Keratinocyte (primary cell): ENCODE results near the gene HOXA5. TPM values are rescaled to one million over a fixed set of nuclear protein-coding genes. Genes with fewer than 3 reads are reported as not detected.

Source experiments
- DNase-seq: peaks from one replicate; pipeline ENCODE4 v3.0.0-alpha.2; 2011; ENCODE audit warnings: low read depth, missing footprints, low spot score
- FAIRE-seq: peaks from 2 replicates; lab custom pipeline; 2011; peaks lifted over from hg19 to GRCh38; lab: Jason Lieb, UNC
- H2AFZ ChIP-seq: 2 replicates; pipeline ENCODE4 v1.6.0; 2012; ENCODE audit warnings: low read length, control low read depth, inconsistent platforms; ENCODE audit not compliant: control insufficient read depth
- H3K27ac ChIP-seq: 2 replicates; pipeline ENCODE4 v1.5.1; 2011; ENCODE audit warnings: low read length; ENCODE audit not compliant: control insufficient read depth, insufficient read depth
- H3K27me3 ChIP-seq: 3 replicates; pipeline ENCODE4 v1.6.0; 2011; ENCODE audit warnings: low read length; ENCODE audit not compliant: control insufficient read depth, insufficient read depth; ENCODE audit errors: extremely low read depth
- H3K36me3 ChIP-seq, 2 experiments: 2 replicates in 1 of 2; 3 replicates in 1 of 2; pipeline ENCODE4 v1.5.1; 2011; ENCODE audit warnings: low read length in 2 of 2, mild to moderate bottlenecking in 1 of 2; ENCODE audit not compliant: control insufficient read depth in 2 of 2, insufficient read depth in 2 of 2; ENCODE audit errors: extremely low read depth in 1 of 2
- H3K4me1 ChIP-seq: 3 replicates; pipeline ENCODE4 v1.5.1; 2011; ENCODE audit warnings: low read length; ENCODE audit not compliant: control insufficient read depth, insufficient read depth; ENCODE audit errors: extremely low read depth
- H3K4me2 ChIP-seq: 3 replicates; pipeline ENCODE4 v1.6.0; 2011; ENCODE audit warnings: low read depth, low read length; ENCODE audit not compliant: control insufficient read depth, insufficient read depth; ENCODE audit errors: extremely low read depth
- H3K4me3 ChIP-seq, 3 experiments: fragments of 200-600 bp in 1 of 3; sonication (generic) in 1 of 3; 2 replicates in 2 of 3; 3 replicates in 1 of 3; pipeline ENCODE4 v1.5.1; 2011 to 2016; ENCODE audit warnings: low read length in 3 of 3, mild to moderate bottlenecking in 3 of 3, control low read depth in 2 of 3, inconsistent platforms in 1 of 3, low read depth in 1 of 3, mixed read lengths in 1 of 3, mixed run types in 1 of 3, moderate library complexity in 1 of 3; ENCODE audit not compliant: control insufficient read depth in 2 of 3, insufficient read depth in 2 of 3; ENCODE audit errors: extremely low read depth in 1 of 3
- H3K79me2 ChIP-seq: 2 replicates; pipeline ENCODE4 v1.6.0; 2012; ENCODE audit warnings: low read length; ENCODE audit not compliant: control insufficient read depth, insufficient read depth
- H3K9ac ChIP-seq: 3 replicates; pipeline ENCODE4 v1.6.0; 2011; ENCODE audit warnings: low read length; ENCODE audit not compliant: control insufficient read depth, insufficient read depth; ENCODE audit errors: extremely low read depth
- H3K9me1 ChIP-seq: 3 replicates; pipeline ENCODE4 v1.6.0; 2011; ENCODE audit warnings: low read length; ENCODE audit not compliant: control insufficient read depth, insufficient read depth; ENCODE audit errors: extremely low read depth
- H3K9me3 ChIP-seq: 2 replicates; pipeline ENCODE4 v1.5.1; 2012; ENCODE audit warnings: low read depth, low read length; ENCODE audit not compliant: control insufficient read depth
- H4K20me1 ChIP-seq: 3 replicates; pipeline ENCODE4 v1.6.0; 2011; ENCODE audit warnings: low read length; ENCODE audit not compliant: control insufficient read depth, insufficient read depth; ENCODE audit errors: extremely low read depth
- CTCF ChIP-seq, 3 experiments: IDR thresholded peaks in 1 of 3; conservative IDR thresholded peaks in 1 of 3; optimal IDR thresholded peaks in 1 of 3; 2 replicates in 2 of 3; 3 replicates in 1 of 3; pipeline versions ENCODE3 to v1.5.1; 2011; ENCODE audit warnings: low read length in 3 of 3, mild to moderate bottlenecking in 3 of 3, moderate library complexity in 2 of 3, control low read depth in 1 of 3, inconsistent platforms in 1 of 3; ENCODE audit not compliant: insufficient read depth in 2 of 3; ENCODE audit errors: extremely low read depth in 1 of 3
- EZH2 ChIP-seq: IDR thresholded peaks from one replicate; pipeline ENCODE4 v1.6.1; 2012; ENCODE audit warnings: inconsistent platforms, mild to moderate bottlenecking, low read length, moderate library complexity
- dilution Hi-C: fragments of 300-500 bp; cut with MboI; formaldehyde crosslinking; loops from one replicate; pipeline ENCODE4 v1.7.0; 2020; ENCODE audit warnings: low sequenced_read_pairs; ENCODE audit not compliant: extremely low pct_ligation_motif_present
- polyA plus RNA-seq, 5 experiments: library from polyadenylated mRNA; depleted of rRNA in 3 of 5; stranded (reverse) in 3 of 5; stranded (forward) in 1 of 5; unstranded in 1 of 5; fragments of >200 nt; gene quantifications; 1 replicate in 1 of 5; 2 replicates in 3 of 5; 3 replicates in 1 of 5; pipeline versions ENCODE4 v1.2.1 to v1.2.3, GENCODE V29; 2011 to 2012; ENCODE audit warnings: missing spikeins in 2 of 5, low read depth in 1 of 5, low replicate concordance in 1 of 5

The HOXA5 gene
- polyA plus RNA-seq, 1 donor (not counting 4 experiments of a cell fraction or from before 2014, with no cell fraction given): 7.1 TPM

GRCh38 chr7:27144781-27145164, 1.3 kb upstream of the HOXA5 start:
- Histone ChIP-seq H3K9me1 (no peaks in the 10 kb centered on the region), H3K4me3 (peak overlapping the region in 2 of 3 experiments; percentile 65 to 71), H3K27me3 (no peaks in the 10 kb centered on the region), H3K4me2 (peak overlapping the region; percentile 94), H3K4me1 (peaks cover 55% of the 10 kb centered on the region), H4K20me1 (no peaks in the 10 kb centered on the region), H3K27ac (peak overlapping the region; percentile 77), H3K36me3 (peaks cover 3 to 7% of the 10 kb centered on the region in 2 experiments), H2AFZ (no peak overlapping the region), H3K9ac (peak overlapping the region; percentile 93), H3K9me3 (no peaks in the 10 kb centered on the region), H3K79me2 (peaks cover 89% of the 10 kb centered on the region)
- dilution Hi-C loops: no loop called here
- DNase-seq (no peak), FAIRE-seq (no peak)
- TF ChIP-seq EZH2: no peak
- TF ChIP-seq CTCF (optimal IDR thresholded peaks at IDR 0.05 in 1 of 3, IDR thresholded peaks at IDR 0.05 in 1 of 3, conservative IDR thresholded peaks at IDR 0.05 in 1 of 3; ENCODE audit: extremely low read depth in 1 of 3, insufficient read depth in 2 of 3, low read length in 3 of 3): no peak

GRCh38 chr7:27143950-27144780, 684 bp upstream of the HOXA5 start:
- peaks cover 52% of the 10 kb centered on the region for H3K4me1 ChIP-seq
- peaks cover 3 to 7% of the 10 kb centered on the region in 2 experiments for H3K36me3 ChIP-seq
- H3K27me3 ChIP-seq: no peaks in the 10 kb centered on the region
- H2AFZ ChIP-seq: peak overlapping the region; percentile 16
- peak overlapping the region; percentile 94 for H3K4me2 ChIP-seq
- TF ChIP-seq CTCF (optimal IDR thresholded peaks at IDR 0.05 in 1 of 3, IDR thresholded peaks at IDR 0.05 in 1 of 3, conservative IDR thresholded peaks at IDR 0.05 in 1 of 3; ENCODE audit: extremely low read depth in 1 of 3, insufficient read depth in 2 of 3, low read length in 3 of 3): no peak
- TF ChIP-seq EZH2: no peak
- peaks cover 84% of the 10 kb centered on the region for H3K79me2 ChIP-seq
- no peaks in the 10 kb centered on the region for H3K9me1 ChIP-seq
- peak overlapping the region in 2 of 3 experiments; percentile 65 to 71 for H3K4me3 ChIP-seq
- FAIRE-seq (no peak), DNase-seq (no peak)
- peak overlapping the region; percentile 93 for H3K9ac ChIP-seq
- H3K27ac ChIP-seq: peak overlapping the region; percentile 77
- dilution Hi-C loops: no loop called here
- no peaks in the 10 kb centered on the region for H4K20me1 ChIP-seq
- no peaks in the 10 kb centered on the region for H3K9me3 ChIP-seq
